ENCODE results near the gene RAPGEF2. TPM values are rescaled to one million over a fixed set of nuclear protein-coding genes. Genes with fewer than 3 reads are reported as not detected.

RAPGEF2 gene
- total RNA-seq, 1 experiment from 2014 or later = 21.2 TPM

GRCh38 chr4:159396151-159396550 lies 293.3 kb downstream of the RAPGEF2 start:
- no peaks in the 10 kb centered on the region for H3K79me2 ChIP-seq (ENCODE audit: low read length)
- intact Hi-C loops (cut with micrococcal nuclease) = no loop called here
- H3K36me3 ChIP-seq (ENCODE audit: low read depth, low read length) = no peaks in the 10 kb centered on the region
- ATAC-seq = no peak
- no peaks in the 10 kb centered on the region for H3K9me2 ChIP-seq (replicated peaks; ENCODE audit: low read length)
- DNase-seq = no peak
- H3K27me3 ChIP-seq (ENCODE audit: low read length) = no peaks in the 10 kb centered on the region
- no peak for TF ChIP-seq CTCF (conservative IDR thresholded peaks at IDR 0.05; ENCODE audit: low read depth, low read length)
- TF ChIP-seq EZH2 (IDR thresholded peaks at IDR 0.05; ENCODE audit: low read length, unreplicated experiment) = no peak
- no peak for TF ChIP-seq EZH2phosphoT487 (IDR thresholded peaks at IDR 0.05; ENCODE audit: borderline replicate concordance, low read length)
- H3K27ac ChIP-seq (ENCODE audit: low read length) = no peak overlapping the region
- no peaks in the 10 kb centered on the region for H3F3A ChIP-seq (ENCODE audit: low read length, unreplicated experiment)
- no peaks in the 10 kb centered on the region for H4K20me1 ChIP-seq (ENCODE audit: low read length)
- H3K9ac ChIP-seq (ENCODE audit: low read length) = no peak overlapping the region
- BruUV-seq (replicated peaks) = no TSS peak
- CTCF ChIA-PET = no interaction called here
- H3K4me3 ChIP-seq (ENCODE audit: low read length) = no peak overlapping the region
- H2AFZ ChIP-seq (ENCODE audit: low read length) = no peak overlapping the region
- H3K9me3 ChIP-seq (ENCODE audit: low read length) = no peaks in the 10 kb centered on the region
- peaks cover 6% of the 10 kb centered on the region for H3K4me1 ChIP-seq (ENCODE audit: insufficient read depth, low read length)
- POLR2A ChIA-PET (ENCODE audit: unreplicated experiment) = no interaction called here
- no peak overlapping the region for H3K4me2 ChIP-seq (ENCODE audit: low read length)

GRCh38 chr4:159398236-159398638 lies 295.4 kb downstream of the RAPGEF2 start:
- POLR2A ChIA-PET (ENCODE audit: unreplicated experiment) = no interaction called here

More at GRCh38 chr4:159398236-159398638, 295.4 kb downstream of the RAPGEF2 start:
- BruUV-seq (replicated peaks) = no TSS peak
- Histone ChIP-seq H3K79me2 (ENCODE audit: low read length) (no peaks in the 10 kb centered on the region), H3K9ac (ENCODE audit: low read length) (no peak overlapping the region), H3K27ac (ENCODE audit: low read length) (no peak overlapping the region), H3F3A (ENCODE audit: low read length, unreplicated experiment) (no peaks in the 10 kb centered on the region), H3K4me1 (ENCODE audit: insufficient read depth, low read length) (peaks cover 9% of the 10 kb centered on the region), H4K20me1 (ENCODE audit: low read length) (no peaks in the 10 kb centered on the region), H3K4me2 (ENCODE audit: low read length) (no peak overlapping the region), H3K4me3 (ENCODE audit: low read length) (no peak overlapping the region), H2AFZ (ENCODE audit: low read length) (no peak overlapping the region), H3K9me2 (replicated peaks; ENCODE audit: low read length) (no peaks in the 10 kb centered on the region), H3K27me3 (ENCODE audit: low read length) (no peaks in the 10 kb centered on the region), H3K36me3 (ENCODE audit: low read depth, low read length) (no peaks in the 10 kb centered on the region), H3K9me3 (ENCODE audit: low read length) (no peaks in the 10 kb centered on the region)
- no peak for DNase-seq
- intact Hi-C loops (cut with micrococcal nuclease) = no loop called here
- CTCF ChIA-PET = no interaction called here
- no peak for ATAC-seq
- TF ChIP-seq EZH2 (IDR thresholded peaks at IDR 0.05; ENCODE audit: low read length, unreplicated experiment) = no peak
- no peak for TF ChIP-seq EZH2phosphoT487 (IDR thresholded peaks at IDR 0.05; ENCODE audit: borderline replicate concordance, low read length)
- TF ChIP-seq CTCF (conservative IDR thresholded peaks at IDR 0.05; ENCODE audit: low read depth, low read length) = no peak
